K562 (cell line): ENCODE measurements around the gene RABGAP1L. TPM values are rescaled to one million over a fixed set of nuclear protein-coding genes. Genes with fewer than 3 reads are reported as not detected.

ENCODE experiments used
- ATAC-seq: fragments of 200-7000 bp; cut with Tn5 transposase; 3 replicates; pipeline ENCODE4 v1.9.1; 2020; ENCODE audit warnings: moderate library complexity
- BruUV-seq: library from RNA; stranded (reverse); fragments of 400-500 nt; replicated peaks from 2 replicates; lab custom pipeline; 2021; lab: Mats Ljungman, UMichigan
- CTCF ChIA-PET: fragments of 300-600 bp; formaldehyde crosslinking; extraction: SDS; loops from one replicate; lab custom pipeline; 2021; ENCODE audit warnings: low intra/inter-chr PET ratio; lab: Yijun Ruan, JAX
- POLR2A ChIA-PET: fragments of 300-600, 350-650 bp; sonication (Branson Sonifier 250); formaldehyde crosslinking; extraction: SDS; loops from one replicate; lab custom pipeline; 2021; ENCODE audit warnings: antibody characterized with exemption, inconsistent platforms; lab: Yijun Ruan, JAX
- DNase-seq, 4 experiments: peaks; one replicate each; pipeline versions ENCODE4 v3.0.0 to v3.0.0-alpha.2; 2011 to 2018; ENCODE audit warnings: low spot score in 3 of 4, mixed read lengths in 3 of 4; ENCODE audit errors: extremely low read depth in 1 of 4
- FAIRE-seq: peaks from 2 replicates; lab custom pipeline; 2011; peaks lifted over from hg19 to GRCh38; lab: Jason Lieb, UNC
- H2AFZ ChIP-seq: 2 replicates; pipeline ENCODE4 v1.6.0; 2011; ENCODE audit warnings: low read depth, low read length, control low read depth, inconsistent platforms
- H3K27ac ChIP-seq: fragments of 200-600 bp; 3 replicates; pipeline ENCODE4 v1.8.0; 2011; ENCODE audit warnings: low read depth, mild to moderate bottlenecking, control low read depth, inconsistent platforms, low read length, moderate library complexity, mixed read lengths; ENCODE audit errors: extremely low read depth
- H3K27me3 ChIP-seq, 2 experiments: fragments of 300-600 bp in 1 of 2; 2 replicates in 1 of 2; 3 replicates in 1 of 2; pipeline versions ENCODE4 v1.6.0 to v1.8.0; 2011; ENCODE audit warnings: inconsistent platforms in 2 of 2, low read length in 2 of 2, mild to moderate bottlenecking in 1 of 2, mixed read lengths in 1 of 2, moderate library complexity in 1 of 2; ENCODE audit not compliant: control insufficient read depth in 2 of 2, insufficient read depth in 2 of 2
- H3K36me3 ChIP-seq: fragments of 300-600 bp; 3 replicates; pipeline ENCODE4 v1.8.0; 2011; ENCODE audit warnings: mild to moderate bottlenecking, low read length, inconsistent platforms; ENCODE audit not compliant: control insufficient read depth, insufficient read depth
- H3K4me1 ChIP-seq, 2 experiments: fragments of 200-600 bp in 1 of 2; replicated peaks in 1 of 2; 2 replicates in 1 of 2; 3 replicates in 1 of 2; pipeline versions ENCODE4 v1.5.1 to v1.8.0; 2011; ENCODE audit warnings: inconsistent platforms in 2 of 2, low read length in 2 of 2, mild to moderate bottlenecking in 1 of 2, mixed read lengths in 1 of 2, moderate library complexity in 1 of 2; ENCODE audit not compliant: control insufficient read depth in 2 of 2, insufficient read depth in 2 of 2
- H3K4me2 ChIP-seq: 2 replicates; pipeline ENCODE4 v1.6.1; 2011; ENCODE audit warnings: low read length, control low read depth, inconsistent platforms, mixed read lengths; ENCODE audit not compliant: insufficient read depth
- H3K4me3 ChIP-seq: fragments of 200-600 bp; sonication (generic), shearing (Covaris generic); 2 replicates; pipeline ENCODE4 v1.5.1; 2016; ENCODE audit warnings: control low read depth, inconsistent platforms
- H3K79me2 ChIP-seq: fragments of 200-600 bp; 3 replicates; pipeline ENCODE4 v1.8.0; 2011; ENCODE audit warnings: low read length, inconsistent platforms; ENCODE audit not compliant: control insufficient read depth, insufficient read depth
- H3K9ac ChIP-seq, 2 experiments: 2 replicates each; pipeline versions ENCODE4 v1.6.0 to v1.6.1; 2011; ENCODE audit warnings: low read depth in 2 of 2, low read length in 2 of 2, control low read depth in 1 of 2, inconsistent platforms in 1 of 2, mild to moderate bottlenecking in 1 of 2, mixed read lengths in 1 of 2; ENCODE audit not compliant: insufficient read depth in 1 of 2
- H3K9me1 ChIP-seq: one replicate; pipeline ENCODE4 v1.6.0; 2011; ENCODE audit warnings: inconsistent platforms, mild to moderate bottlenecking, low read length, moderate library complexity; ENCODE audit not compliant: control insufficient read depth, insufficient read depth
- H3K9me3 ChIP-seq: replicated peaks from 2 replicates; pipeline ENCODE4 v1.5.1; 2011; ENCODE audit warnings: low read depth, low read length, inconsistent platforms; ENCODE audit not compliant: control insufficient read depth, insufficient read depth
- H4K20me1 ChIP-seq: replicated peaks from 2 replicates; pipeline ENCODE4 v1.6.1; 2011; ENCODE audit warnings: low read length, inconsistent platforms, mixed read lengths; ENCODE audit not compliant: control insufficient read depth, insufficient read depth
- CSDE1 ChIP-seq, 2 experiments: fragments of 450-650 bp; IDR thresholded peaks; 2 replicates each; pipeline ENCODE4 v1.6.1; 2016; ENCODE audit warnings: mild to moderate bottlenecking in 1 of 2
- ESRRA ChIP-seq: fragments of 450-650 bp; IDR thresholded peaks from 2 replicates; pipeline ENCODE4 v1.6.1; 2014; ENCODE audit warnings: low read depth, mild to moderate bottlenecking, moderate library complexity, borderline replicate concordance
- GTF2F1 ChIP-seq: IDR thresholded peaks from 2 replicates; pipeline ENCODE4 v1.6.1; 2011; ENCODE audit warnings: low read depth, low read length, improper control_type of control experiment
- NR2C2 ChIP-seq, 2 experiments: fragments of 200-800 bp in 1 of 2; sonication (Bioruptor generic) in 1 of 2; sonication (generic) in 1 of 2; formaldehyde crosslinking in 1 of 2; IDR thresholded peaks; 2 replicates each; pipeline versions ENCODE4 v1.6.1 to v1.8.0; 2016 to 2022; ENCODE audit warnings: mild to moderate bottlenecking in 1 of 2, missing compliant biosample characterization in 1 of 2, missing genetic modification characterization in 1 of 2, missing genetic modification reagents in 1 of 2
- POLR3A ChIP-seq: IDR thresholded peaks from 2 replicates; pipeline ENCODE4 v1.6.1; 2011; ENCODE audit warnings: borderline replicate concordance, mild to moderate bottlenecking, moderate library complexity; ENCODE audit not compliant: insufficient read length, insufficient read depth; ENCODE audit errors: extremely low read depth
- POLR3G ChIP-seq: IDR thresholded peaks from 2 replicates; pipeline ENCODE4 v1.6.1; 2011; ENCODE audit not compliant: insufficient read length, insufficient replicate concordance; ENCODE audit errors: extremely low read depth
- POU5F1 ChIP-seq: fragments of 150-350 bp; IDR thresholded peaks from 2 replicates; pipeline ENCODE4 v1.6.1; 2014; ENCODE audit warnings: borderline replicate concordance, low read length, low read depth, mild to moderate bottlenecking; ENCODE audit not compliant: partially characterized antibody
- RAD21 ChIP-seq, 2 experiments: fragments of 250-450 bp in 1 of 2; fragments of 450-650 bp in 1 of 2; sonication (Bioruptor Pico) in 1 of 2; formaldehyde crosslinking in 1 of 2; IDR thresholded peaks in 1 of 2; conservative IDR thresholded peaks in 1 of 2; 2 replicates each; pipeline versions ENCODE4 v1.4.0 to v1.8.0; 2020 to 2022; ENCODE audit warnings: mild to moderate bottlenecking in 2 of 2, moderate library complexity in 1 of 2
- RBBP5 ChIP-seq: fragments of 200-600 bp; sonication (generic); IDR thresholded peaks from 2 replicates; pipeline ENCODE4 v1.6.1; 2012; ENCODE audit warnings: borderline replicate concordance, mild to moderate bottlenecking, low read length, control low read depth, inconsistent platforms; ENCODE audit not compliant: insufficient read depth, poor library complexity, severe bottlenecking
- RBM17 ChIP-seq: fragments of 200-400 bp; formaldehyde crosslinking; IDR thresholded peaks from 2 replicates; pipeline ENCODE4 v1.6.1; 2017; ENCODE audit warnings: low read depth, mild to moderate bottlenecking, low read length, borderline replicate concordance
- SMAD2 ChIP-seq: fragments of 150-350 bp; IDR thresholded peaks from 2 replicates; pipeline ENCODE4 v1.6.1; 2014; ENCODE audit warnings: low read depth, mild to moderate bottlenecking, low read length
- SMC3 ChIP-seq: conservative IDR thresholded peaks from 2 replicates; pipeline ENCODE4 v1.6.1; 2011; ENCODE audit warnings: low read depth, low read length, improper control_type of control experiment; ENCODE audit not compliant: insufficient read depth
- TARDBP ChIP-seq: fragments of 450-650 bp; IDR thresholded peaks from 2 replicates; pipeline ENCODE4 v1.6.1; 2016
- THAP12 ChIP-seq: fragments of 250-450 bp; sonication (Bioruptor Pico); IDR thresholded peaks from 2 replicates; pipeline ENCODE4 v1.9.0; 2021; ENCODE audit warnings: mild to moderate bottlenecking, inconsistent platforms
- U2AF2 ChIP-seq: fragments of 200-400 bp; formaldehyde crosslinking; optimal IDR thresholded peaks from 2 replicates; pipeline ENCODE3; 2017; ENCODE audit warnings: low read depth, mild to moderate bottlenecking, low read length
- ZMIZ1 ChIP-seq, 2 experiments: fragments of 150-350 bp in 1 of 2; IDR thresholded peaks; 2 replicates each; pipeline ENCODE4 v1.6.1; 2012 to 2016; ENCODE audit warnings: low read depth in 2 of 2, low read length in 2 of 2, mild to moderate bottlenecking in 1 of 2, moderate library complexity in 1 of 2
- ZNF24 ChIP-seq: fragments of 450-650 bp; IDR thresholded peaks from 2 replicates; pipeline ENCODE4 v1.6.1; 2016
- ZNF586 ChIP-seq: fragments of 450-650 bp; formaldehyde crosslinking; conservative IDR thresholded peaks from 2 replicates; pipeline ENCODE4 v1.4.0; 2020; ENCODE audit warnings: mild to moderate bottlenecking, moderate library complexity
- WGBS: fragments of 100-300 bp; shearing (Covaris generic); methylation state at CpG from one replicate; pipeline ENCODE4 v1.1.6; 2016; ENCODE audit warnings: low coverage, mixed read lengths; ENCODE audit not compliant: insufficient coverage; ENCODE audit errors: missing lambda C conversion rate; 5-methylcytosine and 5-hydroxymethylcytosine counted together
- in situ Hi-C: fragments of 300-500 bp; cut with MboI; formaldehyde crosslinking; loops from 4 replicates; pipeline ENCODE4 v1.15.0; 2018; ENCODE audit warnings: inconsistent platforms, mixed read lengths
- intact Hi-C: fragments of 100-400 bp; cut with micrococcal nuclease; formaldehyde crosslinking; loops from 2 replicates; pipeline ENCODE4 v1.14.2; 2022
- polyA plus RNA-seq, 8 experiments: library from polyadenylated mRNA; depleted of rRNA in 4 of 8; stranded (reverse) in 5 of 8; unstranded in 3 of 8; fragments of >200 nt; fragmentation: Nextera tagmentation in 2 of 8; fragmentation: Illumina TruSeq in 1 of 8; extraction: Ambion mirVana in 2 of 8; extraction: Trizol in 1 of 8; gene quantifications; 2 replicates each; pipeline versions ENCODE4 v1.2.1 to v1.2.3, GENCODE V29; 2011 to 2014; ENCODE audit warnings: inconsistent platforms in 1 of 8, missing spikeins in 1 of 8
- total RNA-seq, 7 experiments: library from RNA; depleted of rRNA in 6 of 7; stranded (reverse); fragments of >200 nt in 6 of 7; fragmentation: Illumina TruSeq in 2 of 7; extraction: Trizol in 2 of 7; gene quantifications; 2 replicates each; pipeline versions ENCODE4 v1.2.1 to v1.2.3, GENCODE V29; 2011 to 2021; ENCODE audit warnings: low replicate concordance in 1 of 7

The RABGAP1L gene
- total and polyA plus RNA-seq, 9 of the 15 experiments (the other 6 are each of a cell fraction or from before 2014, with no cell fraction given), result 16.5 to 44.9 (median 26.7) TPM

- Histone ChIP-seq H3K9me1 (no peaks in the 10 kb centered on the region), H3K79me2 (no peaks in the 10 kb centered on the region), H3K4me3 (no peak overlapping the region), H3K27ac (no peak overlapping the region), H3K36me3 (no peaks in the 10 kb centered on the region), H3K27me3 (no peaks in the 10 kb centered on the region), H4K20me1 (no peaks in the 10 kb centered on the region), H3K4me2 (no peak overlapping the region), H3K9me3 (no peaks in the 10 kb centered on the region), H3K9ac (no peak overlapping the region), H2AFZ (no peak overlapping the region), H3K4me1 (no peaks in the 10 kb centered on the region)
- in situ Hi-C loops (no loop called here), intact Hi-C loops (no loop called here)
- DNase-seq (no peak), FAIRE-seq (no peak), ATAC-seq (no peak)
- ChIA-PET CTCF (no interaction called here), POLR2A (no interaction called here)
- BruUV-seq, result no TSS peak
- 0% methylated on average over 1 of the region's 1 CpG for WGBS
- no peak for TF ChIP-seq NR2C2 (CRISPR knock-in tag; IDR thresholded peaks at IDR 0.05)
- no peak for TF ChIP-seq NR2C2 (tag; IDR thresholded peaks at IDR 0.05)
- no peak for TF ChIP-seq POLR3A
- no peak for TF ChIP-seq SMC3
- no peak for TF ChIP-seq RAD21 (CRISPR knock-in tag; conservative IDR thresholded peaks at IDR 0.05 in 1 of 2, IDR thresholded peaks at IDR 0.05 in 1 of 2)
- no peak for TF ChIP-seq RBM17
- no peak for TF ChIP-seq POU5F1
- TF ChIP-seq U2AF2, result no peak
- no peak for TF ChIP-seq POLR3G
- no peak for TF ChIP-seq ZMIZ1 (IDR thresholded peaks at IDR 0.05; ENCODE audit: low read depth in 2 of 2, low read length in 2 of 2)
- TF ChIP-seq TARDBP, result no peak
- TF ChIP-seq THAP12 (CRISPR knock-in tag), result no peak
- no peak for TF ChIP-seq ESRRA
- no peak for TF ChIP-seq ZNF586 (CRISPR knock-in tag)
- TF ChIP-seq SMAD2, result no peak
- TF ChIP-seq RBBP5, result no peak
- TF ChIP-seq GTF2F1, result no peak
- no peak for TF ChIP-seq ZNF24
- TF ChIP-seq CSDE1 (IDR thresholded peaks at IDR 0.05), result no peak
These were observed 498.6 kb downstream of the RABGAP1L start for GRCh38 chr1:174657893-174658292.
